ENCODE measurements around the gene TP53BP1.

TP53BP1 gene

DNA sequence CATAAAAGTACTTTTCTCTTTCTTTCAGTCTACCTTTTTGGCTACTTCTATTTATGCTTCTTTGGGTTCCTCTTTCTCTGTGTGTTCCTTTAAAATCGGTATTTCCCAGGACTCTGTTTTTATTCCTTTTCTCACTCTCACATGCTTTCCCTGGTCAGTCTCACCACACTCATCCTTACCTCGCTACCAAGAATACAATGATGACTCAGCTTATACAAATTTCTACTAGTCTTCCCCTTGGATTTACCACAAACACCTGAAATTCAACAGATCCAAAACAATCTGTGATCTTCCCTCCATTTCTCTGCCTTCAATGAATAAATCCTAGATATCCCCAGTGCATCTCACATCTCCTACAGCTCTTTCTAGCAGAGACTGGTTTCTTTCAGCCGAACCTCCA is 69.2 kb downstream of the TP53BP1 start:
- no peaks in the 10 kb centered on the region for H3K27me3 ChIP-seq (ENCODE audit: insufficient read depth, low read depth)
- H3K79me2 ChIP-seq (ENCODE audit: insufficient read depth, low read depth) = no peaks in the 10 kb centered on the region
- TF ChIP-seq CTCF (conservative IDR thresholded peaks at IDR 0.05; ENCODE audit: low read depth, low read length) = no peak
- no peak overlapping the region for H2AFZ ChIP-seq (ENCODE audit: low read depth)
- no peaks in the 10 kb centered on the region for H3K4me1 ChIP-seq (ENCODE audit: low read depth, poor library complexity, severe bottlenecking)
- H3K4me3 ChIP-seq (IDR thresholded peaks at IDR 0.05; ENCODE audit: insufficient read depth, low read depth, low read length) = no peak overlapping the region
- H3K4me2 ChIP-seq = no peak overlapping the region
- H4K20me1 ChIP-seq (ENCODE audit: insufficient read depth) = no peaks in the 10 kb centered on the region
- no peak overlapping the region for H3K27ac ChIP-seq
- H3K36me3 ChIP-seq (ENCODE audit: insufficient read depth) = no peaks in the 10 kb centered on the region
- no peak overlapping the region for H3K9ac ChIP-seq

- no peak overlapping the region for H3K9ac ChIP-seq
- no peak overlapping the region for H3K27ac ChIP-seq
- H3K27me3 ChIP-seq (ENCODE audit: insufficient read depth, low read depth) = no peaks in the 10 kb centered on the region
- no peak overlapping the region for H2AFZ ChIP-seq (ENCODE audit: low read depth)
- TF ChIP-seq CTCF (conservative IDR thresholded peaks at IDR 0.05; ENCODE audit: low read depth, low read length) = no peak
- H3K79me2 ChIP-seq (ENCODE audit: insufficient read depth, low read depth) = no peaks in the 10 kb centered on the region
- H3K36me3 ChIP-seq (ENCODE audit: insufficient read depth) = no peaks in the 10 kb centered on the region
- H3K4me3 ChIP-seq (IDR thresholded peaks at IDR 0.05; ENCODE audit: insufficient read depth, low read depth, low read length) = no peak overlapping the region
- no peaks in the 10 kb centered on the region for H3K4me1 ChIP-seq (ENCODE audit: low read depth, poor library complexity, severe bottlenecking)
- H3K4me2 ChIP-seq = no peak overlapping the region
- H4K20me1 ChIP-seq (ENCODE audit: insufficient read depth) = no peaks in the 10 kb centered on the region
Observed at GRCh38 chr15:43420876-43421275, 72.1 kb downstream of the TP53BP1 start.

GRCh38 chr15:43420435-43420834 is 72.5 kb downstream of the TP53BP1 start:
- Histone ChIP-seq H3K4me1 (ENCODE audit: low read depth, poor library complexity, severe bottlenecking) (no peaks in the 10 kb centered on the region), H3K36me3 (ENCODE audit: insufficient read depth) (no peaks in the 10 kb centered on the region), H3K4me3 (IDR thresholded peaks at IDR 0.05; ENCODE audit: insufficient read depth, low read depth, low read length) (no peak overlapping the region), H3K27me3 (ENCODE audit: insufficient read depth, low read depth) (no peaks in the 10 kb centered on the region), H2AFZ (ENCODE audit: low read depth) (no peak overlapping the region), H3K27ac (no peak overlapping the region), H3K4me2 (no peak overlapping the region), H3K9ac (no peak overlapping the region), H3K79me2 (ENCODE audit: insufficient read depth, low read depth) (no peaks in the 10 kb centered on the region), H4K20me1 (ENCODE audit: insufficient read depth) (no peaks in the 10 kb centered on the region)
- no peak for TF ChIP-seq CTCF (conservative IDR thresholded peaks at IDR 0.05; ENCODE audit: low read depth, low read length)

GRCh38 chr15:43414196-43414595 is 78.8 kb downstream of the TP53BP1 start:
- Histone ChIP-seq H3K27me3 (ENCODE audit: insufficient read depth, low read depth) (no peaks in the 10 kb centered on the region), H3K27ac (no peak overlapping the region), H3K4me2 (no peak overlapping the region), H4K20me1 (ENCODE audit: insufficient read depth) (no peaks in the 10 kb centered on the region), H3K36me3 (ENCODE audit: insufficient read depth) (peaks cover 4% of the 10 kb centered on the region; the same call in 1 of the 2 replicates), H3K79me2 (ENCODE audit: insufficient read depth, low read depth) (no peaks in the 10 kb centered on the region), H3K4me3 (IDR thresholded peaks at IDR 0.05; ENCODE audit: insufficient read depth, low read depth, low read length) (no peak overlapping the region), H3K9ac (no peak overlapping the region), H3K4me1 (ENCODE audit: low read depth, poor library complexity, severe bottlenecking) (no peaks in the 10 kb centered on the region), H2AFZ (ENCODE audit: low read depth) (no peak overlapping the region)
- TF ChIP-seq CTCF (conservative IDR thresholded peaks at IDR 0.05; ENCODE audit: low read depth, low read length) = no peak
